Activated B cell treated with CpG ODN at 0.5 μM for 24 hours (primary cell): ENCODE results near the gene TMEM79. TPM values are rescaled to one million over a fixed set of nuclear protein-coding genes. Genes with fewer than 3 reads are reported as not detected.

ENCODE experiments used
- ATAC-seq: fragments of 200-7000 bp; cut with Tn5 transposase; one replicate; pipeline ENCODE4 v1.10.0; 2021; ENCODE audit warnings: low read depth, mild to moderate bottlenecking, moderate library complexity
- CTCF ChIA-PET: fragments of 350-600 bp; sonication (Branson Sonifier 250); formaldehyde crosslinking; loops from one replicate; lab custom pipeline; 2021; ENCODE audit warnings: antibody characterized with exemption; lab: Charles Lee
- POLR2A ChIA-PET: fragments of 350-600 bp; sonication (Branson Sonifier 250); formaldehyde crosslinking; loops from one replicate; lab custom pipeline; 2021; ENCODE audit warnings: antibody characterized with exemption; lab: Charles Lee
- DNase-seq: peaks from one replicate; pipeline ENCODE4 v3.0.0; 2022
- H3K27ac Mint-ChIP-seq: one replicate; pipeline ENCODE4 v1.8.0; 2020; ENCODE audit warnings: mixed read lengths
- H3K27me3 Mint-ChIP-seq: one replicate; pipeline ENCODE4 v1.8.0; 2021; ENCODE audit warnings: mixed read lengths
- H3K36me3 Mint-ChIP-seq: one replicate; pipeline ENCODE4 v1.8.0; 2021; ENCODE audit warnings: low read depth, mixed read lengths
- H3K4me1 Mint-ChIP-seq: one replicate; pipeline ENCODE4 v1.8.0; 2021; ENCODE audit warnings: mixed read lengths
- H3K4me3 Mint-ChIP-seq: one replicate; pipeline ENCODE4 v1.8.0; 2020; ENCODE audit warnings: mild to moderate bottlenecking, mixed read lengths
- H3K9me3 Mint-ChIP-seq: one replicate; pipeline ENCODE4 v1.8.0; 2020; ENCODE audit warnings: mixed read lengths
- intact Hi-C: fragments of 100-400 bp; cut with micrococcal nuclease; formaldehyde crosslinking; loops from one replicate; pipeline ENCODE4 v1.15.1; 2024
- total RNA-seq: library from RNA; stranded (reverse); gene quantifications from 2 replicates; pipeline ENCODE4 v1.2.3, GENCODE V29; 2022
- TF ChIP-seq, protein P1 (sequence below): fragments of 200-600 bp; IDR thresholded peaks from one replicate; pipeline ENCODE4 v1.8.0; 2022; ENCODE audit warnings: antibody characterized with exemption, mild to moderate bottlenecking

The TMEM79 gene
- total RNA-seq, 1 donor from 2014 or later: 5.1 TPM

DNA sequence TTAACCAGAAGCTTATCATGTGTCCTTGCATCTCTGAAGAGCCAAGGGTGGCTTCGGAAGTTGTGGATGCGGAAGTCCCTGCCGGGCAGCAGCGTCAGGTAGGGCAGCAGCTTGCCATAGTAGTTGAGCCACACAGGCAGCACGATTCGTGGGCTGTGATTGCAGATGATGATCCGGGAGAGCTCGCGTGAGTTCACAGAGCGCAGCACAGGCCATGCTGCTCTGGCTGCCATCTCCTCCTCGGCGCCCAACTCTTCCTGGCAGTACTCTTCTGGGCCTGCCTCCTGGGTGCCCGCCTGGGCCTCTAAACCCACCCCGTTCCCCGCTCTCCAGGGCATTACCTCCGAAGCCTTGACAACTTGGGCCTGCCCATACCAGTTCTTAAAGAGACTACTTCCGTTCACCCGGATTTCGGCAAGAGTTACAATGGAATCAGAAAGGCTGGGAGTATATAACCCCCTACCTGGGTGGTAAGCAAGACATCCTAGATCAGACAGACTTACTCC lies 14.8 kb downstream of the TMEM79 start, which contains the start of gene VHLL:
Gene VHLL, minus strand, starts transcription at position 456 of the 506 bp plus-strand sequence. Its CDS starts 118 bp downstream, at position 338.
- peaks cover 15% of the 10 kb centered on the region for H3K4me1 Mint-ChIP-seq
- no peak within 1 kb of the TSS for H3K27ac Mint-ChIP-seq
- TF ChIP-seq, protein P1, sequence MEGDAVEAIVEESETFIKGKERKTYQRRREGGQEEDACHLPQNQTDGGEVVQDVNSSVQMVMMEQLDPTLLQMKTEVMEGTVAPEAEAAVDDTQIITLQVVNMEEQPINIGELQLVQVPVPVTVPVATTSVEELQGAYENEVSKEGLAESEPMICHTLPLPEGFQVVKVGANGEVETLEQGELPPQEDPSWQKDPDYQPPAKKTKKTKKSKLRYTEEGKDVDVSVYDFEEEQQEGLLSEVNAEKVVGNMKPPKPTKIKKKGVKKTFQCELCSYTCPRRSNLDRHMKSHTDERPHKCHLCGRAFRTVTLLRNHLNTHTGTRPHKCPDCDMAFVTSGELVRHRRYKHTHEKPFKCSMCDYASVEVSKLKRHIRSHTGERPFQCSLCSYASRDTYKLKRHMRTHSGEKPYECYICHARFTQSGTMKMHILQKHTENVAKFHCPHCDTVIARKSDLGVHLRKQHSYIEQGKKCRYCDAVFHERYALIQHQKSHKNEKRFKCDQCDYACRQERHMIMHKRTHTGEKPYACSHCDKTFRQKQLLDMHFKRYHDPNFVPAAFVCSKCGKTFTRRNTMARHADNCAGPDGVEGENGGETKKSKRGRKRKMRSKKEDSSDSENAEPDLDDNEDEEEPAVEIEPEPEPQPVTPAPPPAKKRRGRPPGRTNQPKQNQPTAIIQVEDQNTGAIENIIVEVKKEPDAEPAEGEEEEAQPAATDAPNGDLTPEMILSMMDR: no peak
- no peak for ATAC-seq
- POLR2A ChIA-PET: no interaction called here
- intact Hi-C loops: loop anchor here (5.0 kb wide), 1 partner anchor 38 kb away; the partner anchor contains the start of genes CCT3 and TSACC
- no peak within 1 kb of the TSS for H3K4me3 Mint-ChIP-seq
- DNase-seq: no peak
- CTCF ChIA-PET: no interaction called here
- no peaks in the 10 kb centered on the region for H3K27me3 Mint-ChIP-seq
- peaks cover 5% of the 10 kb centered on the region for H3K36me3 Mint-ChIP-seq
- H3K9me3 Mint-ChIP-seq: no peaks in the 10 kb centered on the region

DNA sequence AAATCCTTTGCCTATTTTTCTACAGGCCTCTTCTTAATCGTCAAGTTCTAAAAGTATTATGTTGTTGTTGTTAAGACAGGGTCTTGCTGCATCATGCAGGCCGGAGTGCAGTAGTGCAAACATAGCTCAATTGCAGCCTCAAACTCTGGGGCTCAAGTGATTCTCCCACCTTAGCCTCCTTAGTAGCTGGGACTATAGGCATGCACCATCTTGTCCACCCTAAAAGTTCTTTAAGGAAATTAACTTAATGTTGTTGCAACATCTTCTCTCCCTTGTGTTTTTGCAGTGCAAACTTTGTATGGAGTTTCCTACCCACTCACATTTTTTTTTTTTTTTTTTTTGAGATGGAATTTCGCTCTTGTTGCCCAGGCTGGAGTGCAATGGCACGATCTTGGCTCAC lies 19.1 kb downstream of the TMEM79 start:
- ATAC-seq (no peak), DNase-seq (no peak)
- H3K4me1 Mint-ChIP-seq: no peaks in the 10 kb centered on the region
- TF ChIP-seq, protein P1: no peak
- ChIA-PET POLR2A (interaction anchor here (0.7 kb wide), 2 partner anchors 17 kb away, joined by 6 read pairs; no protein-coding TSS in a partner anchor), CTCF (interaction anchor here (0.6 kb wide), 1 partner anchor 407 kb away, joined by 3 read pairs; no protein-coding TSS in a partner anchor)
- intact Hi-C loops: no loop called here
- H3K4me3 Mint-ChIP-seq: no peak overlapping the region
- H3K27ac Mint-ChIP-seq: no peak overlapping the region
- peaks cover 28% of the 10 kb centered on the region for H3K36me3 Mint-ChIP-seq
- H3K27me3 Mint-ChIP-seq: no peaks in the 10 kb centered on the region
- no peaks in the 10 kb centered on the region for H3K9me3 Mint-ChIP-seq

DNA sequence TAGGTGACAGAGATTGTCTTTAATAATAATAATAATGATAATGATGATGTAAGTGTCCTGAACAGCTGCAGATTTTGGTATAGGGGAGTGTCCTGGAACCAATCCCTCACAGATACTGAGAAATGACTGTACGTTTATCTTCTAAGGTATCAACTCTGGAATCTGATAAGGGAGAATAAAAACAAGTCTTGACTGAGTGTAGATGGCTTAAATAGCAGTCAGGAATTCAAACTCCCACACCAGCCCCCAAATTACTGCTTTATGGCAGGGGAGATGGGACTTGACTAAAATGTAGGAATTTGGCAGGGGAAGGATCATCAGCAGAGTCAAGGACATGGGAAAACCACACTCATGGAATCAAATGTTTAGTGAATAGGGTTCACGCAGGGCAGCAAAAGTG lies 21.1 kb downstream of the TMEM79 start:
- intact Hi-C loops: no loop called here
- TF ChIP-seq, protein P1: no peak
- CTCF ChIA-PET: no interaction called here

DNA sequence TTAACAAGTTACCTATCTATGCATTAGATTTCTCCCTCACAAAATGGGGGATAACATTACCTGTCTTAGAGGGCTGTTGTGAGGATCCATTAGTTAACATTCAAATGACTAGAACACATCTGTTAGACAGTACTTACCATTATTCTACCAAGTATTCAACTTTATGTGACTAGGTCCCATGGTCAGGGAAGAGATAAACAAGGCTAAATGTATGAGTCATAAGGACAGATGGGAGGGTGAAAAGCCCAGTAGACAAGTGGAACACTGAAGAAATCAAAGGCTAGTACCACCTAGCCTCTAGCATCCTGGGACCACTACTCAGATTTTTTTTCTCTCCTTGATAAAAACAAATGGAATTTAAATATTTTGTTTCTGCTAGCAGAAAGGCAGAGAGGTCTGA lies 24.0 kb downstream of the TMEM79 start:
- Mint-ChIP-seq H3K27ac (no peak overlapping the region), H3K4me1 (no peaks in the 10 kb centered on the region), H3K27me3 (no peaks in the 10 kb centered on the region), H3K36me3 (peaks cover 65% of the 10 kb centered on the region), H3K4me3 (no peak overlapping the region), H3K9me3 (no peaks in the 10 kb centered on the region)
- no peak for ATAC-seq
- TF ChIP-seq, protein P1: no peak
- intact Hi-C loops: no loop called here
- ChIA-PET POLR2A (no interaction called here), CTCF (no interaction called here)
- DNase-seq: no peak

More for the DNA sequence above, 21.1 kb downstream of the TMEM79 start:
- POLR2A ChIA-PET: no interaction called here
- Mint-ChIP-seq H3K4me3 (no peak overlapping the region), H3K27ac (no peak overlapping the region), H3K27me3 (no peaks in the 10 kb centered on the region), H3K36me3 (peaks cover 42% of the 10 kb centered on the region), H3K4me1 (no peaks in the 10 kb centered on the region), H3K9me3 (no peaks in the 10 kb centered on the region)
- DNase-seq (no peak), ATAC-seq (no peak)

DNA sequence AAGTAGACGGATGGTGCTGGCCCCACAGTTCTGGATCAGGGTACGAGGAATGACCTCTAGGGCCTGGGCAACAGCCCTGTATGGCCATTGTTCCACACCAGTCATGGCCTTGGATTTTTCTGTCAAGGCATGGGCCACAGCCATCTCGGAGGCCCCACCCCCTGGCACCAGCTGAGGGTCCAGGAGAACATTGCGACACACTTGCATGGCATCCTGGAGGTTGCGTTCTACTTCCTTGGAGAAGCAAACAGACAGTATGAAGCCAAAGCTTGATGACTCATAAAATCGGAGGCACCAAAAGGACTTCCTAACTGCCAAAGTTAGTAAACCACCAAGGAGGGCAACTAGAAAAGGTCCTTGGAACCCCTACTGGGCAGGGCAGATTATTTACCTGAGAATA lies 26.8 kb downstream of the TMEM79 start:
- no peaks in the 10 kb centered on the region for H3K9me3 Mint-ChIP-seq
- intact Hi-C loops: no loop called here
- ChIA-PET CTCF (no interaction called here), POLR2A (no interaction called here)
- H3K4me3 Mint-ChIP-seq: no peak overlapping the region
- TF ChIP-seq, protein P1: no peak
- no peaks in the 10 kb centered on the region for H3K27me3 Mint-ChIP-seq
- peaks cover 79% of the 10 kb centered on the region for H3K36me3 Mint-ChIP-seq
- H3K4me1 Mint-ChIP-seq: no peaks in the 10 kb centered on the region
- H3K27ac Mint-ChIP-seq: no peak overlapping the region
- ATAC-seq (no peak), DNase-seq (no peak)
